Lower lobe of right lung (tissue), 2 donors: Measurements from ENCODE around the gene SCN3B. TPM values are rescaled to one million over a fixed set of nuclear protein-coding genes. Genes with fewer than 3 reads are reported as not detected.

ENCODE experiments used
- ATAC-seq, 2 donors: fragments of 200-7000 bp; cut with Tn5 transposase; one replicate each; pipeline ENCODE4 v1.9.1; 2020 to 2022; ENCODE audit warnings: mild to moderate bottlenecking in 2 of 2, moderate library complexity in 2 of 2
- DNase-seq: peaks from one replicate; pipeline ENCODE4 v3.0.0-alpha.2; 2020
- H3K27ac ChIP-seq: fragments of 200-600 bp; one replicate; pipeline ENCODE4 v1.8.0; 2022
- H3K27me3 ChIP-seq: fragments of 200-600 bp; one replicate; pipeline ENCODE4 v1.8.0; 2022; ENCODE audit warnings: low read depth
- H3K36me3 ChIP-seq: fragments of 200-600 bp; one replicate; pipeline ENCODE4 v1.8.0; 2022; ENCODE audit warnings: mild to moderate bottlenecking
- H3K4me1 ChIP-seq: fragments of 200-600 bp; one replicate; pipeline ENCODE4 v1.8.0; 2022
- H3K4me3 ChIP-seq: fragments of 200-600 bp; one replicate; pipeline ENCODE4 v1.8.0; 2022; ENCODE audit warnings: mild to moderate bottlenecking
- H3K9me3 ChIP-seq: fragments of 200-600 bp; one replicate; pipeline ENCODE4 v1.8.0; 2022
- CTCF ChIP-seq: fragments of 200-600 bp; IDR thresholded peaks from one replicate; pipeline ENCODE4 v1.8.0; 2022; ENCODE audit warnings: antibody characterized with exemption, mild to moderate bottlenecking
- intact Hi-C: fragments of 100-400 bp; cut with DNase I; formaldehyde crosslinking; loops from one replicate; pipeline ENCODE4 v1.11.0; 2022
- total RNA-seq: library from RNA; stranded (reverse); fragmentation: NEBNext Ultra II Directional; extraction: Animal tissue kit (Norgen Biotek cat#: 25700); gene quantifications from one replicate; pipeline ENCODE4 v1.2.1, GENCODE V29; 2021
- donor health status: DM: no; HTN: yes; CAD: no; lungs with severe emphysema.

Gene SCN3B
- total RNA-seq, 1 donor from 2014 or later, result 3.2 TPM

DNA sequence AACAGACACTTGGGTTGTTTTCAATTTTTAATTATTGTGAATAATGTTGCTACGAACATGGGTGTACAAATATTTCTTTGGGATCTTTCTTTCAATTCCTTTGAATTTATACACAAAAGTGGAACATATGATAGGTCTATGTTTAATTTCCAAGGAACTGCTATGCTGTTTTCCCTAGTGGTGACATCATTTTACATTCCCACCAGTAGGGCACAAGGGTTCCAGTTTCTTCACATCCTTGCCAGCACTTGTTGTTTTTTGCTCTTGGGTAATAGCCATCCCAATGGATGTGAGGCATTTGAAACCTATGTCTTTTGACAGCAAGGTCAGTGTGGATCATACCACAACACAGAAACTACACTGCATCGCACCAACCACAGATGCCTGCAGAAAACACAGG, 41.8 kb upstream of the SCN3B start:
- no peaks in the 10 kb centered on the region for H3K9me3 ChIP-seq
- peaks cover 19% of the 10 kb centered on the region for H3K27me3 ChIP-seq
- intact Hi-C loops, result no loop called here
- no peak for TF ChIP-seq CTCF
- no peak overlapping the region for H3K27ac ChIP-seq
- ATAC-seq (no peak), DNase-seq (no peak)
- H3K36me3 ChIP-seq, result no peaks in the 10 kb centered on the region
- H3K4me1 ChIP-seq, result no peaks in the 10 kb centered on the region
- no peak overlapping the region for H3K4me3 ChIP-seq

DNA sequence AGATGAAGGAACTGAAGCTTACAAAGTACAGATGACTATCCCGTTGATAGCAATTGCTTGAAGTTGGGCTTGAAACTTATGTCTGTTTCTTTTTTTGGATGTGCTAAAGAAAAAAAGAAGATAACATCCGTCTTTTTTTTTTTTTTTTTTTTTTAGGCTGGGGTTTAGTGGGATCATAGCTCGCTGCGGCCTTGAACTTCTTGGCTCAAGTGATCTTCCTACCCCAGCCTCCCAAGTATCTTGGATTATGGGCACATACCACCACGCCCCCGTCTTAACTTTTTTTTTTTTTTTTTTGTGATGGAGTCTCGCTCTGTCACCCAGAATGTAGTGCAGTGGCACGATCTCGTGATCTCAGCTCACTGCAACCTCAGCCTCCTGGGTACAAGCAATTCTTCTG, 40.8 kb upstream of the SCN3B start:
- peaks cover 19% of the 10 kb centered on the region for H3K27me3 ChIP-seq
- no peak overlapping the region for H3K4me3 ChIP-seq
- no peaks in the 10 kb centered on the region for H3K4me1 ChIP-seq
- no peak for TF ChIP-seq CTCF
- H3K9me3 ChIP-seq, result no peaks in the 10 kb centered on the region
- no peak overlapping the region for H3K27ac ChIP-seq
- DNase-seq (no peak), ATAC-seq (no peak)
- no peaks in the 10 kb centered on the region for H3K36me3 ChIP-seq
- intact Hi-C loops, result no loop called here

DNA sequence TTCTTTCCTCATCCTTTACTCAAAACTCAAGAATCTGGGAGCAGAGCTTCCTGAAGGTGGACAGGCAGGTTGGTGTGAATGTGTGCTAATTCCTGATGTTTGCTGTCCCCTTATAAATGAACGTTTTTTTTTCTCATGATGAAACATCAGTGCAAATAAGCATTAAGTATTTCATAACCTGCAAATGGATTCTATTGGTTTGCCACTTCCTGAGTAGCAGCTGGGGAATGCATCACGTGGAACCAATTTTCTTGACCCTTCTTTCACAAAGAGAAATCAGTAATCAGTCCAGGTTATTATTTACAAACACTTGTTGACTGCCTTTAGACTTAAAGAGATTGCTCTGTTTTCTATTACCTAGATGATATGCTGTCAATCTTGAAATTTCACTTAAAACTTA, 40.1 kb upstream of the SCN3B start:
- Histone ChIP-seq H3K27me3 (peaks cover 19% of the 10 kb centered on the region), H3K27ac (no peak overlapping the region), H3K9me3 (no peaks in the 10 kb centered on the region), H3K4me1 (no peaks in the 10 kb centered on the region), H3K36me3 (no peaks in the 10 kb centered on the region), H3K4me3 (no peak overlapping the region)
- TF ChIP-seq CTCF, result no peak
- no peak for ATAC-seq
- intact Hi-C loops, result no loop called here
- DNase-seq, result no peak

DNA sequence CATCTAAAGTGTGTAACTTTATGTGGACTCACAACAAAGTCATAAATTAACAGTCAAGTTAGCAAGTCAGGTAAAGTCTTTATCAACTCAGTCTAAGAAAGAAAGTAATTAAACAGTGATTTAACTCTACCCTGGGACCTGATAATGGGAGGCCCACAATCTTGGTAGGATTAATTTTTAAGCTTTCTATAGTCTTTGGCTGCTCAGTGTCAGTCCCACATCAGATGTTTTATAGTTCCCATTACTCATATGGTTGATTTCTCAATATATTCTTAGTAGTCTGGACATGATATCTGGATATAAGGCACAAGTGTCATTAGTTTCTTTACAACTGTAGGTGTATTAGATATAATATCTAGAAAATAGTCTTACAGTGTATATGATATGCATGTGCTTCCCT, 38.5 kb upstream of the SCN3B start:
- Histone ChIP-seq H3K27ac (no peak overlapping the region), H3K27me3 (peaks cover 23% of the 10 kb centered on the region), H3K4me3 (no peak overlapping the region), H3K4me1 (no peaks in the 10 kb centered on the region), H3K36me3 (no peaks in the 10 kb centered on the region), H3K9me3 (no peaks in the 10 kb centered on the region)
- ATAC-seq (no peak), DNase-seq (no peak)
- TF ChIP-seq CTCF, result no peak
- intact Hi-C loops, result no loop called here

DNA sequence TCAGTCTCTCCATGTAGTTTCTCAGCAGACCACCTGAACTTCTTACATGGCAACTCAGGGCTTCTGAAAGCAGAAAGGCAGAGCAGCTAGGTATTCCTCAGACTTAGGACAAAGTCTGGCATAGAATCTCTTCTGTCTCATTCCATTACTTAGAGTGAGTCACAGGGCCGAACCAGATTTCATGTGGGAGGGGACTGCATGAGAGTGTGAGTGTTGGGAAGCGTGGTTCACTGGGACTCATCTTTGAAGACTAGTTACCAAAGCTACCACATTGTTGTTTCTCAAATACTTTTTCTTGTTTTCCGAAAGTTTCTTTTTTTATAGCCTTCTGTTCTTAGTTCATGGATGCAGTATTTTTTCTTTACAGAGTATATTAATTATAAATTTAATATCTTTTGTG, 36.1 kb upstream of the SCN3B start:
- H3K4me3 ChIP-seq, result no peak overlapping the region
- no peak for ATAC-seq

More for the DNA sequence above, 36.1 kb upstream of the SCN3B start:
- no peak for DNase-seq
- TF ChIP-seq CTCF, result no peak
- Histone ChIP-seq H3K9me3 (no peaks in the 10 kb centered on the region), H3K4me1 (no peaks in the 10 kb centered on the region), H3K27ac (no peak overlapping the region), H3K36me3 (no peaks in the 10 kb centered on the region), H3K27me3 (peaks cover 24% of the 10 kb centered on the region)
- intact Hi-C loops, result no loop called here
